GM12878 (cell line): ENCODE measurements around the gene HID1.

Experiments
- BCLAF1 ChIP-seq: fragments of 450-650 bp; IDR thresholded peaks from 2 replicates; pipeline ENCODE4 v1.6.1; 2017; ENCODE audit warnings: antibody characterized with exemption, mild to moderate bottlenecking, moderate library complexity
- CBFB ChIP-seq: IDR thresholded peaks from 2 replicates; pipeline ENCODE4 v1.6.1; 2016; ENCODE audit warnings: antibody characterized with exemption, low read depth
- CBX5 ChIP-seq: sonication (generic); IDR thresholded peaks from 2 replicates; pipeline ENCODE4 v1.6.1; 2016; ENCODE audit warnings: low read depth, moderate library complexity, mild to moderate bottlenecking, inconsistent platforms
- JUNB ChIP-seq: IDR thresholded peaks from 2 replicates; pipeline ENCODE4 v1.6.1; 2016; ENCODE audit warnings: antibody characterized with exemption, mild to moderate bottlenecking
- MYC ChIP-seq: IDR thresholded peaks from 2 replicates; pipeline ENCODE4 v1.6.1; 2011; ENCODE audit warnings: mild to moderate bottlenecking, low read length, moderate library complexity, inconsistent platforms; ENCODE audit not compliant: insufficient read depth, insufficient replicate concordance, insufficient read length, severe bottlenecking
- NFYB ChIP-seq: IDR thresholded peaks from 2 replicates; pipeline ENCODE4 v1.6.1; 2011; ENCODE audit warnings: low read depth, mild to moderate bottlenecking, low read length, improper control_type of control experiment, moderate library complexity; ENCODE audit not compliant: insufficient read depth
- NR2C2 ChIP-seq: IDR thresholded peaks from 2 replicates; pipeline ENCODE4 v1.6.1; 2011; ENCODE audit warnings: borderline replicate concordance, low read depth; ENCODE audit not compliant: control insufficient read depth, insufficient read length
- POLR2A ChIP-seq: IDR thresholded peaks from 2 replicates; pipeline ENCODE4 v1.6.1; 2011; ENCODE audit warnings: low read depth, mild to moderate bottlenecking, low read length
- SIN3A ChIP-seq: IDR thresholded peaks from 2 replicates; pipeline ENCODE4 v1.6.1; 2012; ENCODE audit warnings: low read depth, low read length, improper control_type of control experiment
- TAF1 ChIP-seq: IDR thresholded peaks from 2 replicates; pipeline ENCODE4 v1.6.1; 2011; ENCODE audit warnings: mild to moderate bottlenecking, low read depth, low read length, borderline replicate concordance
- TCF7 ChIP-seq: IDR thresholded peaks from 2 replicates; pipeline ENCODE4 v1.6.1; 2014; ENCODE audit warnings: antibody characterized with exemption, borderline replicate concordance
- YY1 ChIP-seq: IDR thresholded peaks from 2 replicates; pipeline ENCODE4 v1.6.1; 2011; ENCODE audit warnings: low read depth, mild to moderate bottlenecking, low read length
- TF ChIP-seq, protein P1 (sequence below), 3 experiments: IDR thresholded peaks in 2 of 3; conservative IDR thresholded peaks in 1 of 3; 2 replicates each; pipeline ENCODE4 v1.5.1; 2011; ENCODE audit warnings: low read depth in 3 of 3, low read length in 3 of 3, mild to moderate bottlenecking in 3 of 3, control low read depth in 2 of 3, moderate library complexity in 2 of 3, inconsistent platforms in 1 of 3, mixed read lengths in 1 of 3; ENCODE audit not compliant: control insufficient read depth in 2 of 3, insufficient read depth in 1 of 3; ENCODE audit errors: extremely low read depth in 1 of 3

DNA sequence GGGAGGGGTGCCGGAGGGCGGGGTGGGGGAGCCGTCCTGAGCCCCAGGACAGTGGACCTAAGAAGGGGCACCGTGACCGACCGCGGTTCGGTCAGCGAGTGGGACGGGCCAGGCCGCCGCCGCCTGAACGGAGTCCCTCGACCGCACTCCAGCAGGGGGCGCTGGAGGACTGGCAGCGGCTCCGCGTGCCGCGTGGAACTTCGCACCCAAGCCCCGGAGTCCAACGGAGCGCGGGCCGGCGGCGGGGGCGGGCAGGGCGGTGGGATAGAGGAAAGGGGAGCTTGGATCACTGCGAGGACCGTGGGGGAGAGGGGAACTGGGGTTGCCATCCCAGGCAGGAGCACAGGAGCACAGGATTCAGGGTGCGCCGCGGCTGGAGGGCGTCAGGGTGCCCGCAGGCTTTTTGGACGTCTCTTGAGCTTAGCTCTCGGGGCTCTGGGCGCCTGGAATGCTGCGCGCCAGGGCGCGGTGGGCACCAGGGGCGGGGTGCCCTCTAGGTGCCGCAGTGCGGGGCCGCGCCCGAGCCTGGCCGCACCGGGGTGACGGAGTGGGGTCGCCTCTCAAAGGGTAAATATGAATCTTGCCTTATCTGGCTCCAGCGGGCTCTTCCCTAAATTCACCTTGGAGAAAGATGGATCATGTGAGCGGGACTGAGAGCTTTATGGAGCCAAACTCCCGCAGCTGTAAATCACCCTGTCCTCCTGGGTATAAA lies 48.9 kb downstream of the HID1 start:
- TF ChIP-seq MYC (peak; percentile 19), POLR2A (no peak), JUNB (no peak), TCF7 (no peak), CBFB (0 out of 2 replicates have a peak, but pooled peaks have one; percentile 27), NR2C2 (no peak), BCLAF1 (no peak), SIN3A (no peak), CBX5 (no peak), YY1 (0 out of 2 replicates have a peak, but pooled peaks have one; percentile 56), NFYB (no peak), TAF1 (no peak)
- TF ChIP-seq, protein P1, sequence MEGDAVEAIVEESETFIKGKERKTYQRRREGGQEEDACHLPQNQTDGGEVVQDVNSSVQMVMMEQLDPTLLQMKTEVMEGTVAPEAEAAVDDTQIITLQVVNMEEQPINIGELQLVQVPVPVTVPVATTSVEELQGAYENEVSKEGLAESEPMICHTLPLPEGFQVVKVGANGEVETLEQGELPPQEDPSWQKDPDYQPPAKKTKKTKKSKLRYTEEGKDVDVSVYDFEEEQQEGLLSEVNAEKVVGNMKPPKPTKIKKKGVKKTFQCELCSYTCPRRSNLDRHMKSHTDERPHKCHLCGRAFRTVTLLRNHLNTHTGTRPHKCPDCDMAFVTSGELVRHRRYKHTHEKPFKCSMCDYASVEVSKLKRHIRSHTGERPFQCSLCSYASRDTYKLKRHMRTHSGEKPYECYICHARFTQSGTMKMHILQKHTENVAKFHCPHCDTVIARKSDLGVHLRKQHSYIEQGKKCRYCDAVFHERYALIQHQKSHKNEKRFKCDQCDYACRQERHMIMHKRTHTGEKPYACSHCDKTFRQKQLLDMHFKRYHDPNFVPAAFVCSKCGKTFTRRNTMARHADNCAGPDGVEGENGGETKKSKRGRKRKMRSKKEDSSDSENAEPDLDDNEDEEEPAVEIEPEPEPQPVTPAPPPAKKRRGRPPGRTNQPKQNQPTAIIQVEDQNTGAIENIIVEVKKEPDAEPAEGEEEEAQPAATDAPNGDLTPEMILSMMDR (IDR thresholded peaks at IDR 0.05 in 2 of 3, conservative IDR thresholded peaks at IDR 0.05 in 1 of 3; ENCODE audit: control insufficient read depth in 2 of 3, extremely low read depth in 1 of 3, insufficient read depth in 1 of 3, low read depth in 3 of 3, low read length in 3 of 3): peak; percentile 45 to 91 (median 88)
